GM03348 (cell line): ENCODE results near the gene EOGT.

Experiments used
- DNase-seq: peaks from one replicate; pipeline ENCODE4 v3.0.0; 2012; ENCODE audit warnings: low spot score

The EOGT gene

GRCh38 chr3:69009559-69010410 is 3.7 kb downstream of the EOGT start:
- DNase-seq, result peak; percentile 78

GRCh38 chr3:69008980-69009379 is 4.5 kb downstream of the EOGT start:
- no peak for DNase-seq

GRCh38 chr3:69005791-69006482 is 7.5 kb downstream of the EOGT start:
- DNase-seq, result no peak

- DNase-seq, result no peak
Measured at GRCh38 chr3:69005071-69005790, 8.3 kb downstream of the EOGT start.

- no peak for DNase-seq
Measured at GRCh38 chr3:69004138-69004537, 9.3 kb downstream of the EOGT start.

GRCh38 chr3:68999605-69000004 is 13.9 kb downstream of the EOGT start:
- DNase-seq, result no peak

GRCh38 chr3:68999158-68999557 is 14.3 kb downstream of the EOGT start:
- no peak for DNase-seq

- DNase-seq, result no peak
Measured at GRCh38 chr3:68997887-68998286, 15.6 kb downstream of the EOGT start.

- DNase-seq, result no peak
Measured at GRCh38 chr3:68996356-68996995, 17.0 kb downstream of the EOGT start.

GRCh38 chr3:68988740-68989139 is 24.7 kb downstream of the EOGT start:
- DNase-seq, result no peak

GRCh38 chr3:68987322-68987721 is 26.2 kb downstream of the EOGT start:
- no peak for DNase-seq

- no peak for DNase-seq
Measured at GRCh38 chr3:68986496-68987208, 26.8 kb downstream of the EOGT start.

GRCh38 chr3:68985146-68985790 is 28.2 kb downstream of the EOGT start:
- no peak for DNase-seq

GRCh38 chr3:68984011-68984530 is 29.4 kb downstream of the EOGT start:
- no peak for DNase-seq

GRCh38 chr3:68977486-68978167 is 35.9 kb downstream of the EOGT start:
- DNase-seq, result no peak

- no peak for DNase-seq
Measured at GRCh38 chr3:68974711-68975110, 38.8 kb downstream of the EOGT start.

GRCh38 chr3:68973639-68974038 is 39.8 kb downstream of the EOGT start:
- DNase-seq, result no peak

GRCh38 chr3:68972358-68972979 is 41.0 kb downstream of the EOGT start:
- peak; percentile 67 for DNase-seq

- no peak for DNase-seq
Measured at GRCh38 chr3:68964694-68965093, 48.8 kb downstream of the EOGT start.

GRCh38 chr3:68963891-68964290 is 49.6 kb downstream of the EOGT start:
- DNase-seq, result no peak
